Keratinocyte (primary cell): ENCODE data around the gene SPDL1. TPM values are rescaled to one million over a fixed set of nuclear protein-coding genes. Genes with fewer than 3 reads are reported as not detected.

Source experiments
- DNase-seq: peaks from one replicate; pipeline ENCODE4 v3.0.0-alpha.2; 2011; ENCODE audit warnings: low read depth, missing footprints, low spot score
- FAIRE-seq: peaks from 2 replicates; lab custom pipeline; 2011; peaks lifted over from hg19 to GRCh38; lab: Jason Lieb, UNC
- H2AFZ ChIP-seq: 2 replicates; pipeline ENCODE4 v1.6.0; 2012; ENCODE audit warnings: low read length, control low read depth, inconsistent platforms; ENCODE audit not compliant: control insufficient read depth
- H3K27ac ChIP-seq: 2 replicates; pipeline ENCODE4 v1.5.1; 2011; ENCODE audit warnings: low read length; ENCODE audit not compliant: control insufficient read depth, insufficient read depth
- H3K27me3 ChIP-seq: 3 replicates; pipeline ENCODE4 v1.6.0; 2011; ENCODE audit warnings: low read length; ENCODE audit not compliant: control insufficient read depth, insufficient read depth; ENCODE audit errors: extremely low read depth
- H3K36me3 ChIP-seq, 2 experiments: 2 replicates in 1 of 2; 3 replicates in 1 of 2; pipeline ENCODE4 v1.5.1; 2011; ENCODE audit warnings: low read length in 2 of 2, mild to moderate bottlenecking in 1 of 2; ENCODE audit not compliant: control insufficient read depth in 2 of 2, insufficient read depth in 2 of 2; ENCODE audit errors: extremely low read depth in 1 of 2
- H3K4me1 ChIP-seq: 3 replicates; pipeline ENCODE4 v1.5.1; 2011; ENCODE audit warnings: low read length; ENCODE audit not compliant: control insufficient read depth, insufficient read depth; ENCODE audit errors: extremely low read depth
- H3K4me2 ChIP-seq: 3 replicates; pipeline ENCODE4 v1.6.0; 2011; ENCODE audit warnings: low read depth, low read length; ENCODE audit not compliant: control insufficient read depth, insufficient read depth; ENCODE audit errors: extremely low read depth
- H3K4me3 ChIP-seq, 3 experiments: fragments of 200-600 bp in 1 of 3; sonication (generic) in 1 of 3; 2 replicates in 2 of 3; 3 replicates in 1 of 3; pipeline ENCODE4 v1.5.1; 2011 to 2016; ENCODE audit warnings: low read length in 3 of 3, mild to moderate bottlenecking in 3 of 3, control low read depth in 2 of 3, inconsistent platforms in 1 of 3, low read depth in 1 of 3, mixed read lengths in 1 of 3, mixed run types in 1 of 3, moderate library complexity in 1 of 3; ENCODE audit not compliant: control insufficient read depth in 2 of 3, insufficient read depth in 2 of 3; ENCODE audit errors: extremely low read depth in 1 of 3
- H3K79me2 ChIP-seq: 2 replicates; pipeline ENCODE4 v1.6.0; 2012; ENCODE audit warnings: low read length; ENCODE audit not compliant: control insufficient read depth, insufficient read depth
- H3K9ac ChIP-seq: 3 replicates; pipeline ENCODE4 v1.6.0; 2011; ENCODE audit warnings: low read length; ENCODE audit not compliant: control insufficient read depth, insufficient read depth; ENCODE audit errors: extremely low read depth
- H3K9me1 ChIP-seq: 3 replicates; pipeline ENCODE4 v1.6.0; 2011; ENCODE audit warnings: low read length; ENCODE audit not compliant: control insufficient read depth, insufficient read depth; ENCODE audit errors: extremely low read depth
- H3K9me3 ChIP-seq: 2 replicates; pipeline ENCODE4 v1.5.1; 2012; ENCODE audit warnings: low read depth, low read length; ENCODE audit not compliant: control insufficient read depth
- H4K20me1 ChIP-seq: 3 replicates; pipeline ENCODE4 v1.6.0; 2011; ENCODE audit warnings: low read length; ENCODE audit not compliant: control insufficient read depth, insufficient read depth; ENCODE audit errors: extremely low read depth
- CTCF ChIP-seq, 3 experiments: IDR thresholded peaks in 1 of 3; conservative IDR thresholded peaks in 1 of 3; optimal IDR thresholded peaks in 1 of 3; 2 replicates in 2 of 3; 3 replicates in 1 of 3; pipeline versions ENCODE3 to v1.5.1; 2011; ENCODE audit warnings: low read length in 3 of 3, mild to moderate bottlenecking in 3 of 3, moderate library complexity in 2 of 3, control low read depth in 1 of 3, inconsistent platforms in 1 of 3; ENCODE audit not compliant: insufficient read depth in 2 of 3; ENCODE audit errors: extremely low read depth in 1 of 3
- EZH2 ChIP-seq: IDR thresholded peaks from one replicate; pipeline ENCODE4 v1.6.1; 2012; ENCODE audit warnings: inconsistent platforms, mild to moderate bottlenecking, low read length, moderate library complexity
- dilution Hi-C: fragments of 300-500 bp; cut with MboI; formaldehyde crosslinking; loops from one replicate; pipeline ENCODE4 v1.7.0; 2020; ENCODE audit warnings: low sequenced_read_pairs; ENCODE audit not compliant: extremely low pct_ligation_motif_present
- polyA plus RNA-seq, 5 experiments: library from polyadenylated mRNA; depleted of rRNA in 3 of 5; stranded (reverse) in 3 of 5; stranded (forward) in 1 of 5; unstranded in 1 of 5; fragments of >200 nt; gene quantifications; 1 replicate in 1 of 5; 2 replicates in 3 of 5; 3 replicates in 1 of 5; pipeline versions ENCODE4 v1.2.1 to v1.2.3, GENCODE V29; 2011 to 2012; ENCODE audit warnings: missing spikeins in 2 of 5, low read depth in 1 of 5, low replicate concordance in 1 of 5

SPDL1 gene
- polyA plus RNA-seq, 1 donor (not counting 4 experiments of a cell fraction or from before 2014, with no cell fraction given) = 24.6 TPM

GRCh38 chr5:169637085-169637548 lies 53.5 kb downstream of the SPDL1 start, which contains the start of gene DOCK2:
Gene DOCK2 (plus strand): TSS chr5:169637275. CDS start chr5:169637327, 52 bp downstream.
- Histone ChIP-seq H4K20me1 (no peaks in the 10 kb centered on the region), H3K4me2 (peak within 1 kb of the TSS; percentile 29), H3K79me2 (no peaks in the 10 kb centered on the region), H3K4me3 (no peak within 1 kb of the TSS), H3K4me1 (no peaks in the 10 kb centered on the region), H3K27me3 (peaks cover 15% of the 10 kb centered on the region), H2AFZ (no peak within 1 kb of the TSS), H3K36me3 (no peaks in the 10 kb centered on the region), H3K9me1 (no peaks in the 10 kb centered on the region), H3K9ac (no peak within 1 kb of the TSS), H3K27ac (no peak within 1 kb of the TSS), H3K9me3 (no peaks in the 10 kb centered on the region)
- DNase-seq (no peak), FAIRE-seq (no peak)
- TF ChIP-seq CTCF (optimal IDR thresholded peaks at IDR 0.05 in 1 of 3, IDR thresholded peaks at IDR 0.05 in 1 of 3, conservative IDR thresholded peaks at IDR 0.05 in 1 of 3; ENCODE audit: extremely low read depth in 1 of 3, insufficient read depth in 2 of 3, low read length in 3 of 3) = no peak
- no peak for TF ChIP-seq EZH2
- dilution Hi-C loops = no loop called here

GRCh38 chr5:169637549-169638121 lies 54.1 kb downstream of the SPDL1 start:
- Histone ChIP-seq H4K20me1 (no peaks in the 10 kb centered on the region), H3K4me2 (no peak overlapping the region), H3K79me2 (no peaks in the 10 kb centered on the region), H3K4me1 (no peaks in the 10 kb centered on the region), H3K36me3 (no peaks in the 10 kb centered on the region), H3K9me3 (no peaks in the 10 kb centered on the region), H3K9ac (no peak overlapping the region), H3K9me1 (no peaks in the 10 kb centered on the region), H3K27me3 (peaks cover 15% of the 10 kb centered on the region), H3K27ac (no peak overlapping the region), H3K4me3 (no peak overlapping the region), H2AFZ (no peak overlapping the region)
- FAIRE-seq (no peak), DNase-seq (no peak)
- dilution Hi-C loops = no loop called here
- TF ChIP-seq EZH2 (peak; percentile 52), CTCF (optimal IDR thresholded peaks at IDR 0.05 in 1 of 3, IDR thresholded peaks at IDR 0.05 in 1 of 3, conservative IDR thresholded peaks at IDR 0.05 in 1 of 3; ENCODE audit: extremely low read depth in 1 of 3, insufficient read depth in 2 of 3, low read length in 3 of 3) (no peak)
